H7 (cell line): ENCODE results near the gene NPTN. TPM values are rescaled to one million over a fixed set of nuclear protein-coding genes. Genes with fewer than 3 reads are reported as not detected.

Experiments
- total RNA-seq: library from RNA; depleted of rRNA; stranded (reverse); fragments of >200 nt; shearing (Covaris generic); gene quantifications from 2 replicates; pipeline ENCODE4 v1.2.3, GENCODE V29; 2014; rRNA removed

NPTN gene
- total RNA-seq, 1 experiment from 2014 or later = 85.4 TPM

Other genes starting within 250 kb of the NPTN start
- not detected in 2 replicates for gene REC114, start 190.2 kb downstream of the NPTN start, total RNA-seq
- 127 and 136 TPM in 2 replicates for gene CD276, start 51.0 kb upstream of the NPTN start, total RNA-seq
- 4.5 and 5.1 TPM in 2 replicates for gene INSYN1, start 120.0 kb upstream of the NPTN start, total RNA-seq
- not detected in 2 replicates for gene TBC1D21, start 240.2 kb upstream of the NPTN start, total RNA-seq